ENCODE measurements around the gene ZC3H12D. TPM values are rescaled to one million over a fixed set of nuclear protein-coding genes. Genes with fewer than 3 reads are reported as not detected.

The ZC3H12D gene

GRCh38 chr6:149403534-149403933, 81.3 kb downstream of the ZC3H12D start:
- Histone ChIP-seq H4K91ac (ENCODE audit: low read depth, low read length, poor library complexity) (no peak overlapping the region), H3K9me3 (replicated peaks in 1 of 2; ENCODE audit: control insufficient read depth in 2 of 2, insufficient read depth in 1 of 2, low read depth in 1 of 2, low read length in 2 of 2) (peaks cover 0 to 6% of the 10 kb centered on the region in 2 donors), H3K9ac (ENCODE audit: low read depth, low read length, poor library complexity) (no peak overlapping the region), H2BK120ac (ENCODE audit: low read depth, low read length) (no peak overlapping the region), H3K14ac (ENCODE audit: low read length) (no peak overlapping the region), H3K18ac (ENCODE audit: low read length) (no peak overlapping the region), H3K36me3 (replicated peaks in 1 of 2; ENCODE audit: control insufficient read depth in 2 of 2, insufficient read depth in 2 of 2, low read length in 2 of 2) (peaks cover 8 to 88% of the 10 kb centered on the region in 2 donors), H3K4me2 (ENCODE audit: insufficient read depth, low read length, poor library complexity, severe bottlenecking) (no peak overlapping the region), H3K4me1 (ENCODE audit: control insufficient read depth in 2 of 2, insufficient read depth in 1 of 2, low read depth in 1 of 2, low read length in 2 of 2) (no peaks in the 10 kb centered on the region), H3K79me1 (ENCODE audit: low read depth, low read length) (no peaks in the 10 kb centered on the region), H3K27me3 (ENCODE audit: control insufficient read depth in 3 of 3, insufficient read depth in 3 of 3, low read depth in 1 of 3, low read length in 3 of 3) (no peaks in the 10 kb centered on the region), H2BK5ac (ENCODE audit: low read length) (no peak overlapping the region), H3K27ac (replicated peaks; ENCODE audit: low read length) (no peak overlapping the region), H3K4me3 (ENCODE audit: low read length in 2 of 2) (no peak overlapping the region), H4K8ac (ENCODE audit: low read depth, low read length) (no peak overlapping the region), H3K4ac (ENCODE audit: low read length) (no peak overlapping the region), H2BK15ac (ENCODE audit: low read length) (no peak overlapping the region), H2AFZ (ENCODE audit: low read length) (no peak overlapping the region), H2BK12ac (ENCODE audit: low read length) (no peak overlapping the region), H2AK5ac (ENCODE audit: low read depth, low read length) (no peak overlapping the region), H3K23ac (ENCODE audit: low read depth, low read length, poor library complexity) (no peak overlapping the region)
- no CpG with 5 or more reads among the region's 3 CpGs for WGBS, 2 donors (ENCODE audit: extremely low coverage in 2 of 2, insufficient read length in 2 of 2, insufficient replicate concordance in 1 of 2)
- DNase-seq (ENCODE audit: low spot score): no peak

GRCh38 chr6:149400050-149400449, 84.8 kb downstream of the ZC3H12D start, which contains the start of gene SUMO4:
SUMO4 (plus strand) TSS chr6:149400262; CDS start chr6:149400392, 130 bp downstream.
- no peak within 1 kb of the TSS for H3K9ac ChIP-seq (ENCODE audit: low read depth, low read length, poor library complexity)
- no peak within 1 kb of the TSS for H4K91ac ChIP-seq (ENCODE audit: low read depth, low read length, poor library complexity)
- H3K4ac ChIP-seq (ENCODE audit: low read length): no peak within 1 kb of the TSS
- no CpG with 5 or more reads among the region's 11 CpGs for WGBS, 2 donors (ENCODE audit: extremely low coverage in 2 of 2, insufficient read length in 2 of 2, insufficient replicate concordance in 1 of 2)
- H3K27ac ChIP-seq (replicated peaks; ENCODE audit: low read length): no peak within 1 kb of the TSS
- no peak within 1 kb of the TSS for H3K4me2 ChIP-seq (ENCODE audit: insufficient read depth, low read length, poor library complexity, severe bottlenecking)
- no peak within 1 kb of the TSS for H2AFZ ChIP-seq (ENCODE audit: low read length)
- H3K79me1 ChIP-seq (ENCODE audit: low read depth, low read length): no peaks in the 10 kb centered on the region
- H3K4me1 ChIP-seq (ENCODE audit: control insufficient read depth in 2 of 2, insufficient read depth in 1 of 2, low read depth in 1 of 2, low read length in 2 of 2): no peaks in the 10 kb centered on the region
- H3K14ac ChIP-seq (ENCODE audit: low read length): no peak within 1 kb of the TSS
- no peak for DNase-seq (ENCODE audit: low spot score)
- H3K27me3 ChIP-seq (ENCODE audit: control insufficient read depth in 3 of 3, insufficient read depth in 3 of 3, low read depth in 1 of 3, low read length in 3 of 3): no peaks in the 10 kb centered on the region
- H3K9me3 ChIP-seq (replicated peaks in 1 of 2; ENCODE audit: control insufficient read depth in 2 of 2, insufficient read depth in 1 of 2, low read depth in 1 of 2, low read length in 2 of 2): peaks cover 0 to 21% of the 10 kb centered on the region in 2 donors
- H3K23ac ChIP-seq (ENCODE audit: low read depth, low read length, poor library complexity): peak within 1 kb of the TSS; percentile 83
- no peak within 1 kb of the TSS for H2BK12ac ChIP-seq (ENCODE audit: low read length)
- H2AK5ac ChIP-seq (ENCODE audit: low read depth, low read length): no peak within 1 kb of the TSS
- peak within 1 kb of the TSS; percentile 52 for H3K18ac ChIP-seq (ENCODE audit: low read length)
- H2BK120ac ChIP-seq (ENCODE audit: low read depth, low read length): no peak within 1 kb of the TSS
- H2BK15ac ChIP-seq (ENCODE audit: low read length): no peak within 1 kb of the TSS
- H3K36me3 ChIP-seq (replicated peaks in 1 of 2; ENCODE audit: control insufficient read depth in 2 of 2, insufficient read depth in 2 of 2, low read length in 2 of 2): peaks cover 7 to 97% of the 10 kb centered on the region in 2 donors
- no peak within 1 kb of the TSS for H4K8ac ChIP-seq (ENCODE audit: low read depth, low read length)
- H3K4me3 ChIP-seq (ENCODE audit: low read length in 2 of 2): no peak within 1 kb of the TSS
- H2BK5ac ChIP-seq (ENCODE audit: low read length): no peak within 1 kb of the TSS

GRCh38 chr6:149397384-149397783, 87.4 kb downstream of the ZC3H12D start:
- H3K27me3 ChIP-seq (ENCODE audit: control insufficient read depth in 3 of 3, insufficient read depth in 3 of 3, low read depth in 1 of 3, low read length in 3 of 3): no peaks in the 10 kb centered on the region

More at GRCh38 chr6:149397384-149397783, 87.4 kb downstream of the ZC3H12D start:
- Histone ChIP-seq H3K36me3 (replicated peaks in 1 of 2; ENCODE audit: control insufficient read depth in 2 of 2, insufficient read depth in 2 of 2, low read length in 2 of 2) (peaks cover 5 to 95% of the 10 kb centered on the region in 2 donors), H2BK12ac (ENCODE audit: low read length) (no peak overlapping the region), H4K8ac (ENCODE audit: low read depth, low read length) (no peak overlapping the region), H3K4ac (ENCODE audit: low read length) (no peak overlapping the region), H2BK15ac (ENCODE audit: low read length) (no peak overlapping the region), H3K4me1 (ENCODE audit: control insufficient read depth in 2 of 2, insufficient read depth in 1 of 2, low read depth in 1 of 2, low read length in 2 of 2) (no peaks in the 10 kb centered on the region), H4K91ac (ENCODE audit: low read depth, low read length, poor library complexity) (no peak overlapping the region), H2BK5ac (ENCODE audit: low read length) (no peak overlapping the region), H3K23ac (ENCODE audit: low read depth, low read length, poor library complexity) (no peak overlapping the region), H3K4me2 (ENCODE audit: insufficient read depth, low read length, poor library complexity, severe bottlenecking) (no peak overlapping the region), H3K18ac (ENCODE audit: low read length) (no peak overlapping the region), H2AK5ac (ENCODE audit: low read depth, low read length) (no peak overlapping the region), H3K9ac (ENCODE audit: low read depth, low read length, poor library complexity) (no peak overlapping the region), H2BK120ac (ENCODE audit: low read depth, low read length) (no peak overlapping the region), H3K9me3 (replicated peaks in 1 of 2; ENCODE audit: control insufficient read depth in 2 of 2, insufficient read depth in 1 of 2, low read depth in 1 of 2, low read length in 2 of 2) (peaks cover 0 to 32% of the 10 kb centered on the region in 2 donors), H3K27ac (replicated peaks; ENCODE audit: low read length) (no peak overlapping the region), H3K4me3 (ENCODE audit: low read length in 2 of 2) (no peak overlapping the region), H3K79me1 (ENCODE audit: low read depth, low read length) (no peaks in the 10 kb centered on the region), H2AFZ (ENCODE audit: low read length) (no peak overlapping the region), H3K14ac (ENCODE audit: low read length) (no peak overlapping the region)
- no CpG with 5 or more reads among the region's 6 CpGs for WGBS, 2 donors (ENCODE audit: extremely low coverage in 2 of 2, insufficient read length in 2 of 2, insufficient replicate concordance in 1 of 2)
- no peak for DNase-seq (ENCODE audit: low spot score)

Small RNAs within 50 kb of the gene (small RNA-seq; reads per million reads assigned to genes)
- gene RNU7-3P (ENCODE audit: insufficient read depth): not detected
